Hippocampal formation (tissue), 2 donors: ENCODE data around the gene PKD1.
A peak's percentile ranks its signal among the peaks of the same experiment; 100 is the strongest.
"Not testable (repeated sequence)": the region's sequence is repeated elsewhere in the genome, so short reads cannot be mapped to it uniquely, and the experiment has no call there.

Experiments used
- DNase-seq, 2 donors: peaks; one replicate each; lab custom pipeline; 2025; lab: John Stamatoyannopoulos, UW

Gene PKD1

DNA sequence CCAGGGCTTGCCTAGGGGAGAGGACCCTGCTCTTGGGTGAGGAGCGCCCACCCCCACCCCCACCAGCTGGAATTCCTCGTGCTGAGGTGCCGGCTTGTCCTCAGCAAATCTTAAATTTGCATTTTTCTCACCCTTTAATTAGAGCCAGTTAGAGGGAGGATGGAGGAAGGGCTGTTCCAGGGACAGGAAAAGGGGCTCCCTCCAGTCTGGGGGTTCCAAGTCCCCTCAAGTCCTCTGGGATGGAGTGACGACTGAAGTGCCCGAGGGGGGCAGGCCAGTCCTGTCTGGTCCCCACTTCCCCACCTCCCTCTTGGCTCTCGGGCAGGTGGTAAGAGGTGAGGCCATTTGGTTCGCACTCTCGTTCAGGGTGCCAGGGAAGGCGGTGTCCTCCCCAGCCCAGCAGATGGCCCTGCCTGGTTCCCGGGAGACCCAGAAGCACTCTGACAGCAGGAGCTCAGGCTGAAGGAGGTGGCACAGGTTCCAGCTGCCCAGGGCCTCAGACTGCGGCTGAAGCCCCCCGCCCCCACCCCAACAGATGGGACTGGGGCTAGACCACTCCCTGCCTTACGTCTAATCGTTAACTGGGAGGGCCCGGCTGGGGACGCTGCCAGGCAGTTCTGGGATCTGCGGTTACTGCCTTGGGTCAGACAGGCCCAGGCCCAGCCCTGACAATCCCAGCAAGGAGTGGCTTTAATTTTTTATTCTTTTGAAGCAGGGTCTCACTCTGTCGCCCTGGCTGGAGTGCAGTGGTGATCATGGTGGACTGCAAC, 14.9 kb upstream of the PKD1 start:
- no peak for DNase-seq

- DNase-seq: no peak
These were observed 14.1 kb upstream of the PKD1 start for GRCh38 chr16:2149630-2150417.

GRCh38 chr16:2148714-2149629, 13.3 kb upstream of the PKD1 start:
- no peak for DNase-seq

- peak; percentile 29 to 62 for DNase-seq
These were observed 12.4 kb upstream of the PKD1 start, which contains the start of gene RAB26 for GRCh38 chr16:2147981-2148671. TSS of gene RAB26 (plus strand) at chr16:2148625. CDS start at chr16:2148784, 159 bp downstream.

DNA sequence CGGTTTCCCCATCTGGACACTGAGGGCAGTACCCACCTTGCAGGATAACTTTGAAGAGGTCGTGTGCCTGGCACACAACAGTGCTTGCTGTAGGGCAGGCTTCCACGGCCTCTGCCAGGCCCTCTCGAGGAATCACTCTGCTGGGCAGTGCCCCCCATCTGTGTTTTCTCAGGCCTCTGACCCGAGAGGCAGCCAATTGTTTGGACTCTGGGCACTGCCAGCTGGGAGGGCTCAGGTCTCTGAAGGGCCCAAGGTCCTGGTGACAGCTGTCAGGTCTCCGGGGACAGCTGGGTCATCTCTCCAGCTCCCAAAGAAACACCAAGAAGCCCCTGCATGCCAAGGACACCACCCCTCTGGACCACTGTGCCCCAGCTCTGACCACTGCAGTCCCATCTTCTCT, 11.7 kb upstream of the PKD1 start:
- no peak for DNase-seq

GRCh38 chr16:2145843-2146242, 10.1 kb upstream of the PKD1 start:
- no peak for DNase-seq

GRCh38 chr16:2143878-2144485, 8.3 kb upstream of the PKD1 start:
- DNase-seq: no peak

- DNase-seq: peak in 1 of 2 donors; percentile 39
These were observed 7.5 kb upstream of the PKD1 start for GRCh38 chr16:2142942-2143877.

DNA sequence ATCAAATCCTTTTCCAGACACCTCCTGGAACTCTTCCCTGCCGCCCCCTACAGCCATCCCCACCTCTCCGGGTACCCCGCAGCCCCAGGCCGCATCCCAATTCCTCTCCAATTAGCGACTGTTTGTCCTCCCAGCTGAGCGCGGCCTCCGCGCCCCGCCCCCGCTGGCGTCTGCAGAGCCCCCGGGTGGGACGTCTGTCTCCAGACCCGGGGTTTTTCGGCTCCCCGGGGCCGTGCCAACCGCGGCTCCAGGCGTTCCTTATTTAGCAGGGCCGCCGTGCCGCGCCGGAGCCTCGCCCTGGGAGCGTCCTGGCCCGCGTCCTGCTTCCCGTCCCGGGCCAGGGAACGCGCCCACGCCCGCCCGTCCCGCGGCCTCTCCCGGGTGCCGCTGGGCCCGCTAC, 627 bp downstream of the PKD1 start:
- DNase-seq: not testable (repeated sequence)

DNA sequence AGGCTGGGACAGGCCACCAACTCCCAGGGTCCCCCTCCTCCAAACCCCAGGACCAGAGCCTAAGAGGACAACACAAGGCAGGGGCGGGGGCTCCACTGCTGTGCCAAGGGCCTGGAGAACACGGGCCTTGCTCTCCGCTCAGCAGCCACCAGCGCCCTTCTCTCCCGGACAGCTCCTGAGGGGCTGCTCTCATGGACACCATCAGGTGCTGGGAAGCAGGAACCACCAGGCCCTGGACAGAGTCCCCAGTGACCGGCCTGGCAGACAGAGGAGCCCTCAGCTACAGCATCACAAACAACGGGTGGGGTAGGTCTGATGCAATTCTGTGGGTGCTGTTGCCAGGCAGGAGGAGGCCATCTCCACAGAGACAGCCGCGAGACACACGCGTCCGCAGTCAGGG, 1.9 kb downstream of the PKD1 start:
- not testable (repeated sequence) for DNase-seq

- not testable (repeated sequence) for DNase-seq
These were observed 5.7 kb downstream of the PKD1 start for GRCh38 chr16:2129890-2130447.

DNA sequence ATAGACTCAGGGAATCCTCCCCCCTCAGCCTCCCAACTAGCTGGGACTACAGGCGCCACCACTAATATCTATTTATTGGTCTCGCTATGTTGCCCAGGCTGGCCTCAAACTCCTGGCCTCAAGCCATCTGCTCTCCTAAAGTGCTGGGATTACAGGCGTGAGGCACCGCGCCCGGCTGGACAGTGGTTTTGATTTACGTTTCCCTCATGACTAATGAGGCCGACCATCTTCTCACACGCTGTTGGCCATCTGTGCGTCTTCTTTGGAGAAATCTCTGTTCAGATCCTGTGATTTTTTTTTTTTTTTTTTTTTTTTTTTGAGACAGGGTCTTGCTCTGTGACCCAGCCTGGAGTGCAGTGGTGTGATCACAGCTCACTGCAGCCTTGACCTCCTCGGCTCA, 6.4 kb downstream of the PKD1 start:
- not testable (repeated sequence) for DNase-seq

GRCh38 chr16:2127630-2128280, 7.9 kb downstream of the PKD1 start:
- not testable (repeated sequence) for DNase-seq

DNA sequence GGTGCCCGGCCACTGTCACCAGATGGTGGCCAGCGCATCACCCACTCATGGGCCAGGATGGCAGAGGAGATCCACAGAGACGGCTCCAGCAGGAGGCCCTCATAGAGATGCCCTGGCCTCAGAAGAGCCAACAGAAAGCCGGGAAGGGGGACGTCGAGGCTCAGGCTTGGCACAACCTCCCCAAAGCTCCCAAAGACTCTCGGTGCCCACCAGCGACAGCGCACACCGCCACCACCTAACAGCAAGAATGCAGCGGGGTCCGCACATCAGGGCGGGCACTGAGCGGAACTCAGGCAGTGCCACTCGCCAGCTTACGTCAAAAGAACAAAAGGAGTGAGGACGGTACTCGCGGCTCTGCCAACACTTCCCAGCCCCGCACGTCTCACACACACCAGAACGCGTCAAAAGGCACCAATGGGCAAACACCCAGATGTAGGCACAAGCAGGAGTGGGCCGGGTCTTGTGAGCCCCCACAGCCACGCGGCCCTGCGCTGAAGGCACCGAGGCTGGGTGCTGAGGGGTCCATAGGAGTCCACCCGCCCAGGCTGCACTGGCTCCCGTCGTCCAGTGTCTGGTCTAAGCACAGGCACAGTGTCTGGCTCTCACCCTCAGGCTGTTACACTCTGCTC, 8.7 kb downstream of the PKD1 start:
- DNase-seq: not testable (repeated sequence)

- DNase-seq: peak in 1 of 2 donors; percentile 82
These were observed 9.4 kb downstream of the PKD1 start for GRCh38 chr16:2126161-2126743.

DNA sequence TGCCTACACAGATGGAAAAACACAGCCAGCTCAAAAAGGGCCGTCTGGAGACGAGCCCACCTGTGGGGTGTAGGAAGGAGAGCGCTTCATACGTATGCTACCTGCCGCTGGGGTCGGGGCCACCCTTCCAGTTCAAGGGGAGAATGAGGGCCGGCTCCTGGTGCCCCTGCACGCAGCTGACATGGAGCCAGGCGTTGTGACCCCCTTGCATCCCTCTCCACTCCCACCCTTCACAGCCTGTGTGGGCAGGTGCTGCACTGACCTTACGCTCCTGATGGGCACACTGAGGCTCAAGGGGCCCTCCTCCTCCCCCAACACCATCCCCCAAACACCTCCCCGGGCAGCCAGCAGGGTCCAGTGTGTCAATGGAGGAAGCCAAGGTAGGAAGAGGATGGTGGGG, 10.1 kb downstream of the PKD1 start:
- not testable (repeated sequence) for DNase-seq

DNA sequence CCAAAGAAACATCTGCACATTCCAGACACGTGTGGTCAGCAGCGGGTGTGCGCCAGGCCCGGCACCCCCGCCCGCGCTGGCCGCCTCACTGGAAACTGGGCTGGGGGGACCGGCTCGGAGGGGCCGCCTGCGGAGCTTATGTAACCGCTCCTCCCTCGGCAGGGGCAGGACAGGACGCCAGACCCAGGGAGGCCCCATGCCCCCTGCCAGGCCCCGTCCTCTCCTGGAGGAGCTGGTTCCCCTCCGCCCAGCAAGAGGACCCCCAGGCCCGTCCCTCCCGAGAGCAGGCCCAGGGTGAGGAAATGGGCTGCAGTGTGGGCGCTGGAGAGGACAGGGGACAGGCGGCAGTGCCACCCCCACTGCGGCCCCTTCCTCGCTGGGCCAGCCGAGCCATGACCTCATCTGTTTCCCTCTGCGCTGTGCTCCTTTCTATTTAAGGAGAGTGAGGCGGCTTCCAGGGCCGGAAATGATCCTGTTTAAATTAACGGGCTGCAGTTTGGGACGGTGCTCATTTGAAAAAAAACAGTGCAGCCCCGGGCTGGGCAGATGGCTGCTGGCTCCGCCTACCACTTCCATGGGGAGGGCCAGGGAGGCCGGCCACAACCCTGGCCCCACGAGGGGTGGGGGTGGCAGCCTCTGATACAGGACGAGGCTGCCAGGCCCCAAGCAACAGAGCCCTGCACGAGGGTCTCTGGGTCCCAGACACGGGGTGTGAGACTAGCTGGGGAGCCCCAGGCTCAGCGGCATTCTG, 10.8 kb downstream of the PKD1 start:
- DNase-seq: not testable (repeated sequence)
